GM12878 (cell line): ENCODE data around the gene PGAP3. TPM values are rescaled to one million over a fixed set of nuclear protein-coding genes. Genes with fewer than 3 reads are reported as not detected.
A peak's percentile ranks its signal among the peaks of the same experiment; 100 is the strongest.

Experiments used
- CREM ChIP-seq: IDR thresholded peaks from 2 replicates; pipeline ENCODE4 v1.6.1; 2014; ENCODE audit warnings: antibody characterized with exemption, low read depth
- EGR1 ChIP-seq, 2 experiments: IDR thresholded peaks; 1 replicate in 1 of 2; 2 replicates in 1 of 2; pipeline ENCODE4 v1.6.1; 2011 to 2012; ENCODE audit warnings: low read depth in 2 of 2, low read length in 2 of 2, borderline replicate concordance in 1 of 2, mild to moderate bottlenecking in 1 of 2, moderate library complexity in 1 of 2
- GATAD2B ChIP-seq: fragments of 450-650 bp; conservative IDR thresholded peaks from 2 replicates; pipeline ENCODE4 v1.6.1; 2017; ENCODE audit warnings: low read depth, mild to moderate bottlenecking, moderate library complexity
- IKZF1 ChIP-seq: fragments of 450-650 bp; conservative IDR thresholded peaks from 2 replicates; pipeline ENCODE4 v1.6.1; 2017; ENCODE audit warnings: antibody characterized with exemption, mild to moderate bottlenecking
- POLR2AphosphoS5 ChIP-seq: IDR thresholded peaks from 2 replicates; pipeline ENCODE4 v1.6.1; 2011; ENCODE audit warnings: mild to moderate bottlenecking, low read length, inconsistent platforms
- ZNF207 ChIP-seq: fragments of 450-650 bp; IDR thresholded peaks from 2 replicates; pipeline ENCODE4 v1.6.1; 2014; ENCODE audit warnings: antibody characterized with exemption, mild to moderate bottlenecking, borderline replicate concordance
- polyA plus RNA-seq, 11 experiments: library from polyadenylated mRNA; depleted of rRNA in 4 of 11; unstranded in 6 of 11; stranded (reverse) in 5 of 11; fragments of >200 nt; fragmentation: Nextera tagmentation in 4 of 11; fragmentation: Illumina TruSeq in 1 of 11; extraction: Ambion mirVana in 4 of 11; extraction: Trizol in 1 of 11; gene quantifications; 1 replicate in 1 of 11; 2 replicates in 10 of 11; pipeline versions ENCODE4 v1.2.1 to v1.2.3, GENCODE V29; 2011 to 2016; ENCODE audit warnings: inconsistent platforms in 2 of 11, missing spikeins in 2 of 11, low read depth in 1 of 11
- total RNA-seq, 4 experiments: library from RNA; depleted of rRNA in 3 of 4; stranded (reverse); fragments of >200 nt in 3 of 4; fragmentation: Illumina TruSeq in 1 of 4; extraction: Trizol in 1 of 4; gene quantifications; 2 replicates each; pipeline versions ENCODE4 v1.2.1 to v1.2.3, GENCODE V29; 2013 to 2021
- TF ChIP-seq, protein P1 (sequence below): fragments of 450-650 bp; IDR thresholded peaks from 2 replicates; pipeline ENCODE4 v1.6.1; 2016; ENCODE audit warnings: mild to moderate bottlenecking, moderate library complexity, borderline replicate concordance
- TF ChIP-seq, protein P2 (sequence below): fragments of 450-650 bp; conservative IDR thresholded peaks from 2 replicates; pipeline ENCODE4 v1.6.1; 2017; ENCODE audit warnings: mild to moderate bottlenecking, moderate library complexity

PGAP3 gene
- total and polyA plus RNA-seq, 10 of the 15 experiments (the other 5 are each of a cell fraction or from before 2014, with no cell fraction given): 0.21 to 10.0 (median 5.3) TPM

GRCh38 chr17:39674702-39675389 lies 13.0 kb downstream of the PGAP3 start (continued):
- TF ChIP-seq ZNF207 (no peak), IKZF1 (peak; percentile 52), POLR2AphosphoS5 (no peak), CREM (no peak), EGR1 (IDR thresholded peaks at IDR 0.05; ENCODE audit: borderline replicate concordance in 1 of 2, low read depth in 2 of 2, low read length in 2 of 2) (peak in 1 of 2 experiments; percentile 32; a peak in 1 of 3 replicates), GATAD2B (0 out of 2 replicates have a peak, but pooled peaks have one; percentile 16)
- TF ChIP-seq, protein P1, sequence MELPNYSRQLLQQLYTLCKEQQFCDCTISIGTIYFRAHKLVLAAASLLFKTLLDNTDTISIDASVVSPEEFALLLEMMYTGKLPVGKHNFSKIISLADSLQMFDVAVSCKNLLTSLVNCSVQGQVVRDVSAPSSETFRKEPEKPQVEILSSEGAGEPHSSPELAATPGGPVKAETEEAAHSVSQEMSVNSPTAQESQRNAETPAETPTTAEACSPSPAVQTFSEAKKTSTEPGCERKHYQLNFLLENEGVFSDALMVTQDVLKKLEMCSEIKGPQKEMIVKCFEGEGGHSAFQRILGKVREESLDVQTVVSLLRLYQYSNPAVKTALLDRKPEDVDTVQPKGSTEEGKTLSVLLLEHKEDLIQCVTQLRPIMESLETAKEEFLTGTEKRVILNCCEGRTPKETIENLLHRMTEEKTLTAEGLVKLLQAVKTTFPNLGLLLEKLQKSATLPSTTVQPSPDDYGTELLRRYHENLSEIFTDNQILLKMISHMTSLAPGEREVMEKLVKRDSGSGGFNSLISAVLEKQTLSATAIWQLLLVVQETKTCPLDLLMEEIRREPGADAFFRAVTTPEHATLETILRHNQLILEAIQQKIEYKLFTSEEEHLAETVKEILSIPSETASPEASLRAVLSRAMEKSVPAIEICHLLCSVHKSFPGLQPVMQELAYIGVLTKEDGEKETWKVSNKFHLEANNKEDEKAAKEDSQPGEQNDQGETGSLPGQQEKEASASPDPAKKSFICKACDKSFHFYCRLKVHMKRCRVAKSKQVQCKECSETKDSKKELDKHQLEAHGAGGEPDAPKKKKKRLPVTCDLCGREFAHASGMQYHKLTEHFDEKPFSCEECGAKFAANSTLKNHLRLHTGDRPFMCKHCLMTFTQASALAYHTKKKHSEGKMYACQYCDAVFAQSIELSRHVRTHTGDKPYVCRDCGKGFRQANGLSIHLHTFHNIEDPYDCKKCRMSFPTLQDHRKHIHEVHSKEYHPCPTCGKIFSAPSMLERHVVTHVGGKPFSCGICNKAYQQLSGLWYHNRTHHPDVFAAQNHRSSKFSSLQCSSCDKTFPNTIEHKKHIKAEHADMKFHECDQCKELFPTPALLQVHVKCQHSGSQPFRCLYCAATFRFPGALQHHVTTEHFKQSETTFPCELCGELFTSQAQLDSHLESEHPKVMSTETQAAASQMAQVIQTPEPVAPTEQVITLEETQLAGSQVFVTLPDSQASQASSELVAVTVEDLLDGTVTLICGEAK: no peak
- TF ChIP-seq, protein P2, sequence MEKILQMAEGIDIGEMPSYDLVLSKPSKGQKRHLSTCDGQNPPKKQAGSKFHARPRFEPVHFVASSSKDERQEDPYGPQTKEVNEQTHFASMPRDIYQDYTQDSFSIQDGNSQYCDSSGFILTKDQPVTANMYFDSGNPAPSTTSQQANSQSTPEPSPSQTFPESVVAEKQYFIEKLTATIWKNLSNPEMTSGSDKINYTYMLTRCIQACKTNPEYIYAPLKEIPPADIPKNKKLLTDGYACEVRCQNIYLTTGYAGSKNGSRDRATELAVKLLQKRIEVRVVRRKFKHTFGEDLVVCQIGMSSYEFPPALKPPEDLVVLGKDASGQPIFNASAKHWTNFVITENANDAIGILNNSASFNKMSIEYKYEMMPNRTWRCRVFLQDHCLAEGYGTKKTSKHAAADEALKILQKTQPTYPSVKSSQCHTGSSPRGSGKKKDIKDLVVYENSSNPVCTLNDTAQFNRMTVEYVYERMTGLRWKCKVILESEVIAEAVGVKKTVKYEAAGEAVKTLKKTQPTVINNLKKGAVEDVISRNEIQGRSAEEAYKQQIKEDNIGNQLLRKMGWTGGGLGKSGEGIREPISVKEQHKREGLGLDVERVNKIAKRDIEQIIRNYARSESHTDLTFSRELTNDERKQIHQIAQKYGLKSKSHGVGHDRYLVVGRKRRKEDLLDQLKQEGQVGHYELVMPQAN: no peak
- TF ChIP-seq, all 136 proteins: peak for 9
